Psoas muscle (tissue), 8 donors: ENCODE data around the gene PGGT1B. TPM values are rescaled to one million over a fixed set of nuclear protein-coding genes. Genes with fewer than 3 reads are reported as not detected.

Experiments used
- ATAC-seq, 4 donors: fragments of 200-7000 bp; cut with Tn5 transposase; one replicate each; pipeline ENCODE4 v1.9.1; 2020; ENCODE audit warnings: moderate library complexity in 3 of 4, mild to moderate bottlenecking in 2 of 4
- DNase-seq, 2 donors: peaks; one replicate each; pipeline ENCODE4 v3.0.0-alpha.2; 2020
- H3K27ac ChIP-seq: fragments of 200-600 bp; one replicate; pipeline ENCODE4 v1.8.0; 2022
- H3K27me3 ChIP-seq, 3 donors: fragments of 200-600 bp in 1 of 3; one replicate each; pipeline versions ENCODE4 v1.6.1 to v1.8.0; 2013 to 2022; ENCODE audit warnings: low read length in 2 of 3, mild to moderate bottlenecking in 2 of 3, moderate library complexity in 1 of 3; ENCODE audit not compliant: insufficient read depth in 3 of 3
- H3K36me3 ChIP-seq, 2 donors: fragments of 200-600 bp in 1 of 2; one replicate each; pipeline versions ENCODE4 v1.6.1 to v1.8.0; 2013 to 2022; ENCODE audit warnings: low read depth in 1 of 2, mild to moderate bottlenecking in 1 of 2, moderate library complexity in 1 of 2; ENCODE audit not compliant: insufficient read depth in 1 of 2
- H3K4me1 ChIP-seq: fragments of 200-600 bp; one replicate; pipeline ENCODE4 v1.8.0; 2022
- H3K4me3 ChIP-seq: fragments of 200-600 bp; one replicate; pipeline ENCODE4 v1.8.0; 2022; ENCODE audit warnings: mild to moderate bottlenecking
- H3K9me3 ChIP-seq: fragments of 200-600 bp; one replicate; pipeline ENCODE4 v1.8.0; 2022
- WGBS, 3 donors: extraction: QIAGEN DNeasy Blood & Tissue Kit; methylation state at CpG; one replicate each; pipeline versions ENCODE4 v1.1.6 to v1.1.7; 2013; 5-methylcytosine and 5-hydroxymethylcytosine counted together
- intact Hi-C, 2 donors: fragments of 100-400 bp; cut with DNase I; formaldehyde crosslinking; loops; one replicate each; pipeline versions ENCODE4 v1.11.0 to v1.14.2; 2022
- polyA plus RNA-seq, 3 donors: library from polyadenylated mRNA; stranded (reverse); fragments of 200-250 nt; gene quantifications; one replicate each; pipeline ENCODE4 v1.2.3, GENCODE V29; 2013
- total RNA-seq, 4 donors: library from RNA; stranded (reverse); fragmentation: NEBNext Ultra II Directional in 2 of 4; extraction: Animal tissue kit (Norgen Biotek cat#: 25700) in 2 of 4; gene quantifications; one replicate each; pipeline versions ENCODE4 v1.2.1 to v1.2.4, GENCODE V29; 2021 to 2023
- TF ChIP-seq, protein P1 (sequence below): fragments of 200-600 bp; IDR thresholded peaks from one replicate; pipeline ENCODE4 v1.8.0; 2022; ENCODE audit warnings: antibody characterized with exemption
- donor health status: healthy with polysubstance abuse.
- donor health status: DM: no; HTN: no; CAD: no; lungs with moderate emphysema.
- donor health status: Bipolar disorder and iron deficiency.
- donor health status: healthy.
- donor health status: DM: yes; HTN: yes; CAD: no.
- donor health status: DM: no; HTN: no; CAD: no.
- donor health status: DM: no; HTN: no; CAD: no.
- donor health status: DM: yes; HTN: yes; CAD: no.

Gene PGGT1B
- total and polyA plus RNA-seq, 7 donors = 2.7 to 29.0 (median 18.4) TPM

GRCh38 chr5:115193295-115193694 lies 69.4 kb downstream of the PGGT1B start:
- DNase-seq (no peak), ATAC-seq (no peak)
- no peaks in the 10 kb centered on the region for H3K4me1 ChIP-seq
- no peak overlapping the region for H3K27ac ChIP-seq
- H3K9me3 ChIP-seq = no peaks in the 10 kb centered on the region
- no peaks in the 10 kb centered on the region for H3K36me3 ChIP-seq
- intact Hi-C loops = no loop called here
- no peak overlapping the region for H3K4me3 ChIP-seq
- TF ChIP-seq, protein P1, sequence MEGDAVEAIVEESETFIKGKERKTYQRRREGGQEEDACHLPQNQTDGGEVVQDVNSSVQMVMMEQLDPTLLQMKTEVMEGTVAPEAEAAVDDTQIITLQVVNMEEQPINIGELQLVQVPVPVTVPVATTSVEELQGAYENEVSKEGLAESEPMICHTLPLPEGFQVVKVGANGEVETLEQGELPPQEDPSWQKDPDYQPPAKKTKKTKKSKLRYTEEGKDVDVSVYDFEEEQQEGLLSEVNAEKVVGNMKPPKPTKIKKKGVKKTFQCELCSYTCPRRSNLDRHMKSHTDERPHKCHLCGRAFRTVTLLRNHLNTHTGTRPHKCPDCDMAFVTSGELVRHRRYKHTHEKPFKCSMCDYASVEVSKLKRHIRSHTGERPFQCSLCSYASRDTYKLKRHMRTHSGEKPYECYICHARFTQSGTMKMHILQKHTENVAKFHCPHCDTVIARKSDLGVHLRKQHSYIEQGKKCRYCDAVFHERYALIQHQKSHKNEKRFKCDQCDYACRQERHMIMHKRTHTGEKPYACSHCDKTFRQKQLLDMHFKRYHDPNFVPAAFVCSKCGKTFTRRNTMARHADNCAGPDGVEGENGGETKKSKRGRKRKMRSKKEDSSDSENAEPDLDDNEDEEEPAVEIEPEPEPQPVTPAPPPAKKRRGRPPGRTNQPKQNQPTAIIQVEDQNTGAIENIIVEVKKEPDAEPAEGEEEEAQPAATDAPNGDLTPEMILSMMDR = no peak
- H3K27me3 ChIP-seq = peaks cover 0 to 6% (median 0%) of the 10 kb centered on the region in 3 donors

DNA sequence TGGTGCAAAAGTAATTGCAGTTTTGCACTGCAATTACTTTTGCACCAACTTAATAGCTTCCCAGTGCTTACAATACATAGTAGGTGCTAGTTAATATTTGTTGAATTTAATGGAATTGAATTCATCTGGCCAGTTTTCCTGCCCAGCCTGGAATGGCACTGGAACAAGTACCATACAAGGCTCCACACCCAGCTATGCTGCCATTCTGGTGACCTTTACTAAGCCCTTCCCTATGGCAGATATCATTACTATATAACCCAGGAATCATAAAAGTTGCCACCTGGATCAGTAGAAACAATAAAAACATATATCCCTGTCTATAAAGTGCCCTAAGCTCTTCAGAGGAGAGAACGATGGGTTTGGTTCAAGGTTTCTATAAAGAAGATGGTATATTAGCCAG lies 70.6 kb downstream of the PGGT1B start:
- no peaks in the 10 kb centered on the region for H3K4me1 ChIP-seq
- no peak overlapping the region for H3K27ac ChIP-seq
- no peaks in the 10 kb centered on the region for H3K36me3 ChIP-seq
- WGBS, 3 donors = 86 to 93% (median 88%) methylated on average over 1 of the region's 1 CpG
- no peaks in the 10 kb centered on the region for H3K9me3 ChIP-seq
- no peak overlapping the region for H3K4me3 ChIP-seq
- H3K27me3 ChIP-seq = peaks cover 0 to 6% (median 0%) of the 10 kb centered on the region in 3 donors
- TF ChIP-seq, protein P1 = no peak
- ATAC-seq = no peak
- intact Hi-C loops = no loop called here
- DNase-seq = no peak

- WGBS, 3 donors = 75 to 82% (median 81%) methylated on average over 8 of the region's 8 CpGs
- DNase-seq (no peak), ATAC-seq (no peak)
- no peak overlapping the region for H3K27ac ChIP-seq
- intact Hi-C loops = no loop called here
- H3K4me1 ChIP-seq = no peaks in the 10 kb centered on the region
- no peaks in the 10 kb centered on the region for H3K36me3 ChIP-seq
- no peaks in the 10 kb centered on the region for H3K9me3 ChIP-seq
- TF ChIP-seq, protein P1 = no peak
- H3K27me3 ChIP-seq = peaks cover 0 to 6% (median 0%) of the 10 kb centered on the region in 3 donors
- H3K4me3 ChIP-seq = no peak overlapping the region
Observed at GRCh38 chr5:115191474-115192031, 71.1 kb downstream of the PGGT1B start.

- Histone ChIP-seq H3K27ac (no peak overlapping the region), H3K4me3 (no peak overlapping the region), H3K27me3 (peaks cover 0 to 6% (median 0%) of the 10 kb centered on the region in 3 donors), H3K9me3 (no peaks in the 10 kb centered on the region), H3K36me3 (no peaks in the 10 kb centered on the region), H3K4me1 (no peaks in the 10 kb centered on the region)
- DNase-seq (no peak), ATAC-seq (no peak)
- intact Hi-C loops = no loop called here
- WGBS, 3 donors = 74 to 77% (median 74%) methylated on average over 4 of the region's 4 CpGs
- TF ChIP-seq, protein P1 = no peak
Observed at GRCh38 chr5:115190388-115190787, 72.3 kb downstream of the PGGT1B start.

- TF ChIP-seq, protein P1 = no peak
- ATAC-seq = no peak
Observed at GRCh38 chr5:115189866-115190265, 72.8 kb downstream of the PGGT1B start.

More at GRCh38 chr5:115189866-115190265, 72.8 kb downstream of the PGGT1B start:
- Histone ChIP-seq H3K9me3 (no peaks in the 10 kb centered on the region), H3K4me3 (no peak overlapping the region), H3K27ac (no peak overlapping the region), H3K4me1 (no peaks in the 10 kb centered on the region), H3K36me3 (no peaks in the 10 kb centered on the region), H3K27me3 (peaks cover 0 to 6% (median 0%) of the 10 kb centered on the region in 3 donors)
- intact Hi-C loops = no loop called here
- 32 to 40% (median 38%) methylated on average over 2 of the region's 2 CpGs for WGBS, 3 donors
- DNase-seq = no peak
